ENCODE data around the gene SMIM38.
"Not testable (repeated sequence)": the region's sequence is repeated elsewhere in the genome, so short reads cannot be mapped to it uniquely, and the experiment has no call there.

The SMIM38 gene

DNA sequence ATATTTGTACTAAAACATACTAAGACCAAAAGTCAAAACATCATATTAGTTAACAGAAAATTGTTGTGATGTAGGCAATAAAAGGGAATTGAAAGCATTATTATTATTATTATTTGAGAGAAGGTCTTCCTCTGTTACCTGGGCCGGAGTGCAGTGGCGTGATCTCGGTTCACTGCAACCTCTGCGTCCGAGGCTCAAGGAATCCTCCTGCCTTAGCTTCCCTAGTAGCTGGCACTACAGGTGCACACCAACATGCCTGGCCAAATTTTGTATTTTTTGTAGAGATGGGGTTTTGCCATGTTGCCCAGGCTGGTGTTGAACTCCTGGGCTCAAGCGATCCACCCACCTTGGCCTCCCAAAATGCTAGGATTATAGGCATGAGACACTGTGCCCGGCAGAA is 15.6 kb upstream of the SMIM38 start:
- not testable (repeated sequence) for DNase-seq (ENCODE audit: low spot score)

DNA sequence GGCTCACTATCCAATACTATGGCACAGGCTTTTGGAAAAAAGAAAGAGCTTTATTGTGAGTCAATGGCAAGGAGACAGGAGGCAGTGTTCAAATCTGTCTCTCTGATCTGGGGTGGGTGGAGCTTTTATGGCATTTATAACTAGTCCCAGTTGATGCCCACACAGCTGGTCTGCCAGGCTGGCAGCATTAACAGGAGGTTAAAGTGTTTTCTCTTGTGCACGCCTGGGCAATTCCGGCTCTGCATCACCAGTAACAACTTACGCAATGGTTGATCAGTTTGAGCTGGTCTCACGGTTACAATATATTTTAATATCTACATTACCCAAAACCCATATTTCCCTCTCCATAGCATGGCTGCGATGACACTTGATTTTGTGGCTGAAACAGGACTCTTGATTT is 15.1 kb upstream of the SMIM38 start:
- DNase-seq (ENCODE audit: low spot score): peak; percentile 11

DNA sequence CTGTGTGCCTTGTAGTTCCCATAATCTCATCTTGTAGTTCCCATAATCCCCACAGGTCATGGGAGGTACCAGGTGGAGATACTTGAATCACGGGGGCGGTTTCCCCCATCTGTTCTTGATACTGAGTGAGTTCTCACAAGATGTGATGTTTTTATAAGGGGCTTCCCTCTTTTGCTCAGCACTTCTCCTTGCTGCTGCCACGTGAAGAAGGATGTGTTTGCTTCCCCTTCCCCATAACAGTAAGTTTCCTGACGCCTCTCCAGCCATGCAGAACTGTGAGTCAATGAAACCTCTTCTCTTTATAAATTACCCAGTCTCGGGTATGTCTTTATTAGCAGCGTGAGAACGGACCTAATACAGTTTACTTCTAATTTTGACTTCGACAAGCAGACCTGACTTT is 14.0 kb upstream of the SMIM38 start:
- DNase-seq (ENCODE audit: low spot score): peak; percentile 50

DNA sequence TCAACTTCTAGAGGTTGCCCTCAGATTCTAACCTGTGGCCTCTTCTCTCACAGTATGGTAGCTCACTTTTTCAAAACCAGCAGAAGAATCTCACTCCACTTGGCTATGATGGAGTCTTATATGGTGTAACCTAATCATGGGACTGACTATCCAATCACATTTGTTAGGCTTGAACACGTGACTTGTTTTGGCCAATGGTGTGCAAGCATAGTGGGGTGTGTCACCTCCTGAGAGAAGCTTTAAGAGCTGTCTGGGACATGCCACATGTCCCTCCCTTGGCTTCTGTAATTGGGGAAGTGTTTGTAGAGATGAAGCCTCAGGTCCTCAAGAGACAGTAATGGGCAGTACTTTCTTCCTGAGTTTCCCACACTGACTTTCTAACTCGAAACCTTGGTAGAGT is 12.8 kb upstream of the SMIM38 start:
- no peak for DNase-seq (ENCODE audit: low spot score)

DNA sequence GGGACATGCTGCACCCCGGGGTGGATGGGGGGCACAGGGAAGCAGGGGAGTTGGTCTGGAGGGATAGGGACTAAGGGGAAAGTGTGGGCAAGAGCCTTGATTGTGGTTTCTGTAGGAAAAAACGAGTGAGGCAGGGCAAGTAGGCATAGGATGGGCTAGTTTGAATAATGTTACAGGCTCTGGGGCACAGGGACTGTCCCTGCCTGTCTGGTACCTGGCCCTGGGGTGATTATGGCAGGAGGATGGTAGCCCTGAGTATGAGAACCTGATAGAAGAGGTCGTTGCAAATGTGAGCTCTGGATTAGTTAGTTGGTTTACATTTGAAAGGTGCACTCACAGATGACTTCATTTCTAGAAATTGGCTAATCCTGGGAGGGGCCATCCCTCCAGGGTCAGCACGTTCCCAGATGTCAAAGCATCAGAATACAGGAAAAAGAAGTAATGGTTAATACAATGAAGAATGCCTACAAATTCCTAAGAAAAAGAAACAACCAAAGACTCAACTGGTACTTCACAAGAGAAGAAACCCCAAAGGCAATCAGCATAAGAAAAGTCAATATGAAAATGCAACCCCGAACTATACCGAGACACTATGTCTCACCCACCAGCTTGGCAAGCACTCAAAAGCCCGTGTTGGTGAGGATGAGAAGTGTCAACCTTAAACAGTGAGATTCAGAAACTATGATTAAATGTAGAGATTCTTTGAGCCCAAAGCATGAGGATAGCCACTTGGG is 11.3 kb upstream of the SMIM38 start:
- no peak for DNase-seq (ENCODE audit: low spot score)

DNA sequence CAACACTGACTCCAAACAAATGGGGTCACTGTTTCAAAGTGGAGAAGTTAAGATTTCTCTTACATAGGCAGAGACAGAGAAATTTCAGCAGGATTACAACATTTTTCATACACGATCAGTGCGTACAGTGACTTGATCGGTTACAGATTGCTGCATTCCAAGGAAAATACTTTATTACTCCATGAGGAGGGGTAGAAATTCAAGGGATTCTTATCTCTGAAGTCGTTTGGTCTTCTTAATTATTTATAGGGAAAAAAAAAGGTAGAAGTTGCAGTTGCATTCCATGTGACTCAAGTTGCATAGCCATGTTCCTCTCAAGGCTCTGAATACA is 10.7 kb upstream of the SMIM38 start:
- DNase-seq (ENCODE audit: low spot score): no peak

DNA sequence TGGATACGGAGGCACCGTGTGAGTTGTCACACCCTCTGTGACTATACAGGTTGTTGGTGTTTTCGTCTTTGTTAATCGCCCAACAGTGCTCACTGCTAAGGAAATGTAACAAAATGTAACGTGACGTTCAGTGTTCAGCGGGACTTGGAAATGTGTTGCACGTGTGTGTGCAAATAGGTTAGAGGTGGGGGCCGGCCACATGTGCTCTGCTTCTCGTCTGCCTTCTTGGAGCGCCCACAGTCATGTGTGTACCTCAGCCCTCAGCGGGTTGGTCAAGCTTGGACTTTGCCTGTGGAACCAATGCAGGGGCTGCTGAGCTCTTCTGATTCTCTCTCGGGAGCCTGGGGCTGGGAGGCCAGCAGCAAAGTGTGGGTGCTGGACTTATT is 7.4 kb upstream of the SMIM38 start:
- DNase-seq (ENCODE audit: low spot score): no peak

DNA sequence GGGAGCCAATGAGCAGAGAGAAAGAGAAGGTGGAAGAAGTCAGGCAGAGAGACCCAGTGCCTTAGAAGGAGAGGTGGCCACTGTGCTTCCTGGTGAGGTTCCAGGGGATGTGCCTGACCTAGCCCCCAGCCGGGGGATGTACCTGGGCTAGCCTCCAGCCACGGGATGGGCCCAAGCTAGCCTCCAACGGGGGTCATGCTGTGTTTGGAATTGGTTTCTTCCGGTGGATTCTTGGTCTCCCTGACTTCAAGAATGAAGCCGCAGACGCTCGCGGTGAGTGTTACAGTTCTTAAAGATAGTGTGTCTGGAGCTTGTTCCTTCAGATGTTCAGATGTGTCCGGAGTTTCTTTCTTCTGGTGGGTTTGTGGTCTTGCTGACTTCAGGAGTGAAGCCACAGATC is 6.9 kb upstream of the SMIM38 start:
- no peak for DNase-seq (ENCODE audit: low spot score)

DNA sequence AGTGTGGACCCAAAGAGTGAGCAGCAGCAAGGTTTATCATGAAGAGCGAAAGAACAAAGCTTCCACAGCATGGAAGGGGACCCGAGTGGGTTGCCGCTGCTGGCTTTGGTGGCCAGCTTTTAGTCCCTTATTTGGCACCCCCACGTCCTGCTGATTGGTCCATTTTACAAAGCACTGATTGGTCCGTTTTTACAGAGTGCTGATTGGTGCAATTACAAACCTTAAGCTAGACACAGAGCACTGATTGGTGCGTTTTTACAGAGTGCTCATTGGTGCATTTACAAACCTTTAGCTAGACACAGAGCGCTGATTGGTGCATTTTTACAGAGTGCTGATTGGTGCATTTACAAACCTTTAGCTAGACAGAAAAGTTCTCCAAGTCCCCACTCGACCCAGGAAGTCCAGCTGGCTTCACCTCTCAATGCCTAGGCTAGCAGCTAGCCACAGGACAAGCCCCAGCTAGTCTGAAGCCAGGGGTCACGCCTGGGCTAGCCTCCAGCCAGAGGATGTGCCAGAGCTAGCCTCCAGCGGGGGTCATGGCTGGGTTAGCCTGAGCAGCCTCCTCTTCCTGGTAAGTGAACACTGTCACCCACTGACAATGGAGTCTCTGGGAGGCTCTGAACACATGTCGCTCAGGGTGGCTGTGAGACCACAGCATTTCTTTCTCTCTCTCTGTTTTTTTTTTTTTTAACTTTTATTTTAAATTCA is 6.2 kb upstream of the SMIM38 start:
- not testable (repeated sequence) for DNase-seq (ENCODE audit: low spot score)

DNA sequence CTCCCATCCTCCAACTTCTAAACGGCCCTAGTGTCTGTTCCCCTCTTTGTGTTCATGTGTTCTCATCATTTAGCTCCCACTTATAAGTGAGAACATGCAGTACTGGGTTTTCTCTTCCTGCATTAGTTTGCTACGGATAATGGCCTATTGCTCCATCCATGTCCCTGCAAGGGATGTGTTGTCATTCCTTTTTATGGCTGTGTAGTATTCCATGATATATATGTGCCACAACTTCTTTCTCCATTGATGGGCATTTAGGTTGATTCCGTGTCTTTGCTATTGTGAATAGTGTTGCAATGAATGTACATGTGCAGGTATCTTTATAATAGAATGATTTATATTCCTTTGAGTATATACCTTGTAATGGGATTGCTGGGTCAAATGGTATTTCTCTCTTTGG is 5.6 kb upstream of the SMIM38 start:
- DNase-seq (ENCODE audit: low spot score): no peak

DNA sequence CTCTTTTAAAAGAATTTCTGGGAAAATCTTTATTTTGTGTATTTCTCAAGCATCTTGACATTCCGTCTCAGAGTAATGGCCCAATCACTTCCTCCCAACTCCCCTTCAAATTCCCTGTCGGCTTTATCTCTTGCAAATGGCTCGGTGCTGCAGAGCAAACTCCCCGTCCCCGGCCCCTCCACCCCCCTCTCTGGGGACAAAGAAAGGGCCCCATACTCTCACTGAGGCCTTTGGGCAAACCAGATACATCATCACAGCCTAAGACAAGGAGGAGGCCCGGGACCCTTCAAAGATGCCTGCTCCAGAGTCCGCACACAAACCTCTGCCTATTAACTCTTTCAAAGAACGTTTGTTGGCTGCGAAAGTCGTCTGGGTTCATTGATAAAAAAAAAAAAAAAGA is 3.9 kb upstream of the SMIM38 start:
- no peak for DNase-seq (ENCODE audit: low spot score)

DNA sequence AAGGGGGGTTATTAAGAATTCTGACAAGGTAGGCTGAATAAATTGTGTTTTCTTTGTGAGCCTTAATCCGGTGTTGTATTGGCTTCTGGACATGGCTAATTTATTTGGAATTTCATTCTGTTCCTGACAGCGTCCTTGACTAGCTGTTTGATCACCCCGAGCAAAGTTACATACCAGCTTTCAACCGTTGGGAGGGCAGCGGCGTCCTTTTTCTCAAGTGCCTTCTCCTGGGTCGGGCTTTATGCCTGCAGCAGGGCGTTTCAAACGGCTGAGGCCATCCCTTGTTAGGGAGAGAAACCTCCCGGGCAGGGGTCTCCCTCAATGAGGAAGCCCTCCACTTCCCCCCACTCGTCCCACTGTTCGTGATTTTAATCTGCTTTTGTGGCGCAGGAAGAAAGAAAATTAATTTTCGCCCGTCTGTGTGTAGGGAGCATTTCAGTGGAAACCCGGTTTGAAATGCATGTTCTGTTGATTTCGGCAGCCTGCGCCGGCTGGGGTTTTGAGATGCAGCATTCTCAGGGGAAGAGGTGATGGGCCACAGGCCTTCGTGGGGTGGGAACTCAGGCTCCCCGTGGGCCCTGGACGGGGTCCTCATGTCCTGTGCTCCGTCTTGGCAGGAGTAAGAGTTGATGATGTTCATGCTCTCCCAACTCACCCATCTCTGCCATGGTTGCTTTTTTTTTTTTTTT is 2.9 kb upstream of the SMIM38 start:
- no peak for DNase-seq (ENCODE audit: low spot score)

DNA sequence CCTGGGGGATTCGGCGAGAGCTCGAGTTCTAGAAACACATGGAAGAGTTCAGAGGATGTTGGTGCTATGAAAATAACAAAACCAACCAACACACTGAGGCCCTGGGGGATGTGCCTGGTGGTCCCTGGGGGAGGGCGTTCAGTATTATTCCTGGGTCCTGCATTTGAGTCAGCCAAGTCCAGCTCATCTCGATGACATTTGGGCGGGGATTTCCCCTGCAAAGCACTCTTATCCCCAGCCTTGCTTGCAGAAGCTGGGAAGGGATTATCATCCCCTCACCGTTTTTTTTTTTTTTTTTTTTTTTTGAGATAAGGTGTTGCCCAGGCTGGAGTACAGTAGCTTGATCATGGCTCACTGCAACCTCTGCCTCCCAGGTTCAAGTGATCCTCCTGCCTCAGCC is 2.1 kb upstream of the SMIM38 start:
- no peak for DNase-seq (ENCODE audit: low spot score)

DNA sequence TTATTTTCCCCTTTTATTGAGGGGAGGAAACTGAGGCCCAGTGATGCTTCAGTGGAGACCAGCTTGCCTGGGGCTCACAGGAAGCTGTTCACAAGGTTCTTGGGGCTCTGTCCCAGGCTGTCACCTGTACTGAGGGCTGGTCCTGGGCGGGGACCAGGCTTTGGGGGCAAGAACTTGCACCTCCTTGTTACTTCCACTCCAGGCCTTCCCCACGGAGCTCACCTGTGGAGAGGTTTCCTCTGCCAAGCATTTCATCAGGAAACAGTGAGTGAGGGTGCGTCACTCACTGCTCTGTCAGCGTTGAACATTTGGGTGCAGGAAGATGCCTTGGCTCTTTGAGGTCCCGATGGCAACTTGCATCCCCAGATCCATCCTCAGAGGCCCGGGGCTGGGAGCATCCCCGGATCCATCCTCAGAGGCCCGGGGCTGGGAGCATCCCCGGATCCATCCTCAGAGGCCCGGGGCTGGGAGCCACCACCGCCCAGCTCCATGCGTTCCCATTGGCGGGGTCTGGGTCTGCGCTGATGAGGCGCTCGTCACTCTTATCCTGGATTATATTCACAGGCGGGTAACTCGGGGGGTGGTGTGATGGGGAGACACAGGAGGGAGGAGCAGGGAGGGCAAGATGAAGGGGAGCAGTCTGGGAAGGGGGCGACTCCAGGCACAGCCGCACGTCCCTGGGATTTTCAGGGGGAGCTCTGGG is 1.4 kb upstream of the SMIM38 start:
- no peak for DNase-seq (ENCODE audit: low spot score)

DNA sequence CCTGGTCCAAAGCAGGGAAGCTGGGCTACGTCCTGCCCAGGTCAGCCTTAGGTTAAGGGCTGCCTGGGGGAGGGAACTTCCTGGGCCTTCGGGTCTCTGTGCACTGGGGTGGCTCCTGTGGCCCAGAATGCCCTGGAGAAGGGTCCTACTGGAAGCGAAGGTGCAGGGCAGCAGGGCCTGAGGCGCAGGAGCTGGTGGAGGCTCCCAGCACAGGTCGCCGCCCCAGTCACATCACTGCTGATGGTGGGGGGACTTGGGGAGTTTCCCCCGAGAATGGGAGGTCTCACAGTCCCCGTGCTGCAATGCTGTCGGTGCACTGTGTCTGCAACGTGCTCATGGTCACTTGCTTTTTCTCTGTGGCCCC is 815 bp upstream of the SMIM38 start:
- DNase-seq (ENCODE audit: low spot score): no peak

DNA sequence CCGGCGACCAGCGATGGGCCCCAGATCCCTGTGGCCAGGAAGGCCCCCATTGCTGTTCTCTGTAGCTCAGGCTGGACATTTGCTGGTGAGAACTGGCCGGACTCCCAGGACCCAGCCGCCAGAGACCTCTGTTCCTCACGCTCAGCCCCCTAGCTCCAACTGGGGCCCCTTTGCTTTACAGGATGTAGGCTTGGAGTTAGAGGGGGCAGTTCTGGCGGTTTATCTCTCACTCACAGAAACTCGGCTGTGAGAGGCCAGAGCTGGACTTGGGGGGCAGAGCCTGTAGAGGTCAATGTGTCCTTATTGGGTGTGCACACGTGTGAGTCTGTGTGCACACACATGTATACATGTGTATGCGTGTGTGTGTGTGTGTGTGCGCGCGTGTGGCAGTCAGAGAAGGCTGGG is 502 bp downstream of the SMIM38 start:
- no peak for DNase-seq (ENCODE audit: low spot score)

DNA sequence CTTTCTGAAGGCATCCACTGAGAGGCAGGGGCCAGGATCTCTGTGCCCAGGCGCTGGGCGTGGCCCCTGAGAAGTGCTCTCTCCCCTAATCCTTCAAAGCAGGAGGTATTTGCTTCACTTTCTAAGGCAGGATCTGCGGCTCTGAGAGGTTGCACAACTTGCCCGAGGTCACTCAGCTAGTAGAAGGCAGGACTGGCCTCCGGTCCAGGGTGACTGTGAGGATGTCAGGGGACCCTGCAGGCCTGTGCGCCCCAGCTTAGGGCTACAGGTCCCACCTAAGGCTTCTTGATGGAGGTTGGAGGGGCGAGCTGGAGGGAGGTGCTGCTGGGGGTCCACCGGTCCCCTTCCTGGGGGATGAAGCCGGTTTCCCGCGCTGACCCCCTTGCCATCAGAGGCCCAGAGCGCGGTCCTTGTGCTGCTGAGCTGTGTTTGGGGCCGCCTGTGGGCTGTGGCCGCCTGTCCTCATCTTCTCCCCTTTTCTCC is 979 bp downstream of the SMIM38 start:
- DNase-seq (ENCODE audit: low spot score): peak; percentile 17

DNA sequence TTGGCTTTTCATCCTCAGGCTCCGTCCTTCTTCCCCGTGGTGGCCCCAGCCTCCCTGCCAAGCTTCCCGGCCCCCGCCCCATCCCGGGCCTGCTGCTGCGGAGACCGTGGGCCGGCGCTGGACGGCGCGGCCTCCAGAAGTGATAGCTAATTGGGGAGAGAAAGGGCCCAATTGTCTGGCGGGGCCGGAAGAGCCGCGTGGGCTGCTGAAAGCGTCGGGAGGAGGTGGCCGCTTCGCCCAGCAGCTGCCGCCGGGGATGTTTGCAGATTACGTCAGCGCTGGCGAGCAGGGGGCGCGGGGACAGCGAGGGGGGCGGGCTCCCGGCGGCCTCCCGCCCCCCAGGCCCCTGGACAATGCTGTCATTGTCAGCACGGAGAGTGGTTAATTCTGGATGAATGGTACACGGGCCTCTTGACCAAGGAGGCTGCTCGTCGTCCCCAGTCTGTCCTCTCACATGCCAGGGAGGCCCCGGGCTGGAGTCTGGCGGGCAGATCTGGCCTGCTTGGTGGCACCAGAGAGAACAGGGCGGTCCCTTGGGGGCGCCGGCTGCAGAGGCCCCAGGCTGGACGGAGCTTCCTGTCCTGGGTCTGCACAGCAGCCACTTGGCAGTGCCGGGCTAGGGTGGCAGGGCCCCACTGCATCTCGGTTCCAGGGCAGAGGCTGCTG is 1.6 kb downstream of the SMIM38 start:
- peak; percentile 91 for DNase-seq (ENCODE audit: low spot score)

DNA sequence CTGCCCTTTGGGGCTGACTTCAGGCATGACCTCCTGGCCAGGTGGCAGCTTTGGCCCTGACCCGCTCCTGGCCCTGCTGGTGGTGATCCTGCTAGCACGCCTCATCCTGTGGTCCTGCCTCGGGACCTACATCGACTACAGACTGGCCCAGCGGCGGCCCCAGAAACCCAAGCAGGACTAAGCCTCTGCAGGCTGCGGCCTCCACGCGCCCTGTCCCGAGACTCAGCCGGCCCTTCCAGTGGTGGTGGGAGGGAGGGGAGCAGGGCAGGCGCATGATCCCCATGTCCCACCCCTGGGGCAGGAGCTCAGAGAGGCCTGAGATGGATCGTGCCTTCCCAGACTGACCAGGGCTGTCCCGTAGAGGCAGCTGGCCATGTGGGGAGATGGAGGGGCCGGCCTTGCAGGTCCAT is 2.1 kb downstream of the SMIM38 start:
- no peak for DNase-seq (ENCODE audit: low spot score)

DNA sequence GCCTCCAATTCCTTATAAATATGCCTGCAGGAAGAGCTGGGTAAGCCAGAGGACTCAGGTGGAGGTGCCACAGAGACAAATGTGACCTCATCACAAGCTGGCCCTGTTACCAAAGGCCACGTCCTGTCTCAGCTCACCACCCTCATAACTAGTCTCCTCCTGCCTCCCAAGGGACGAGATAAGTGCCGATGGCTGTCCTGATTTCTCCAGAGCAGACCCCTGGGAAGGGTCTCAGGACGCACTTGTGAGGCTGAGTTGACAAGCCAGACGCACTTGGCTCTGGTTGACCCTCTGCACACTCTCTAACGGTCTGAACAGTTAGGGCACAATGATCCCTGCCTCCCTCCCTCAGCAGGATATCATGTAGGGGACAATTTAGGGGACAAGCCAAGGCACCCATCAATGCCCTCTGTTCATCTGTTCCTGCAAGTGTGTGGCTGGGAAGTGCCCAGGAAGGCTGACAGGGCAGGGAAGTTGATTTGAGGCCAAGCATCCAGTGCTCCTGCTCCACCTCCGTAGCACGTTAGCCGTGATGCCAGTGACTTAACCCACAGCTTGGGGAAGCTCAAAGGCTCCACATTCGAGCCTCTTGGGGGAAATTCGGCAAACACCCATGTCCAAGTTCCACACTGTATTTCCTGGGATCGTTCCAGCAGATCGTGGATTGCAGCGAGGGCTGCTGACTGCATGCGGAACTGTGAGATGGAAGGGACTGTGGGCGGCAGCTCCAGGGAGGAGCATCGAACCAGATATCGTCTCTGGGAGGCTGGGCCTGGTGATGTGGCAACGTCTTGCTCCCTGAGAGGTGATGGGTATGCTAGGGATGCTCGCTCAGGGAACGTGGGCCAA is 2.8 kb downstream of the SMIM38 start:
- DNase-seq (ENCODE audit: low spot score): no peak

DNA sequence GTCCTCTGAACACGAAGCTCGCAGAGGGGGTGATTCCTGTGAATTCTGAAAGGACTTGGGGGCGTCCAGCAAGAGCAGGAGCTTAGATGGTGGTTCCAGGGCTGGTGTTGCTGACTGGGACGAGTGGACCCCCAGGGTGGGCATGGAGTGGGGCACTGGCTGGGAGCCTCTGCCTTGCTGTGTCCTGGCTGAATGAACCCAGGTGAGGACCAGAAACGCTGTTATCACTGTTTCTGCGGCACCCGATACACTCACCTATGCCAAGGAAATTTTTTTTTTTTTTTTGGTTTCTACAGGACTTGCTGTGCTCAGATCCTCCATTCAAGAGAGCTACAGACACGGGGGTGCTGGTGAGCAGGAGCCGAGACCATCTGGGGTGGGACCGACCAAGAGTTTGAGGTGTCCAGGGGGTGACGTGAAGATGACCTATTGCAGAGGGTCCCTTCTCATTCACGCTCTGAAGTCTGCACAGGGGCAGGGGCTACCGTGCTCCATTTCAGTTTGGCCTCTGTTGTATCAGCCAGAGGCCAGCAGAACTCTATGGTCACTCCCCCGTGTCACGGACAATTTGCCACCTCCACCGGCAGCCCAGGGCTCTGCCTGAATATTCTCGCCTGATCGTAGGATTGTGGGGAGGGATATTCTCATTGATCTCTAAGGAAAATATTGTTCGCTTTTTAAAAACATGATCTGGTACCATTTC is 3.6 kb downstream of the SMIM38 start:
- DNase-seq (ENCODE audit: low spot score): no peak
